ENCODE results near the gene PLA2G4D.
"Not testable (repeated sequence)": the region's sequence is repeated elsewhere in the genome, so short reads cannot be mapped to it uniquely, and the experiment has no call there.

PLA2G4D gene

GRCh38 chr15:42121682-42122081 is 27.3 kb upstream of the PLA2G4D start:
- no peak for DNase-seq (ENCODE audit: low spot score)

GRCh38 chr15:42121021-42121420 is 26.7 kb upstream of the PLA2G4D start:
- no peak for DNase-seq (ENCODE audit: low spot score)

GRCh38 chr15:42120285-42120684 is 25.9 kb upstream of the PLA2G4D start:
- no peak for DNase-seq (ENCODE audit: low spot score)

GRCh38 chr15:42119446-42119760 is 25.0 kb upstream of the PLA2G4D start:
- no peak for DNase-seq (ENCODE audit: low spot score)

DNA sequence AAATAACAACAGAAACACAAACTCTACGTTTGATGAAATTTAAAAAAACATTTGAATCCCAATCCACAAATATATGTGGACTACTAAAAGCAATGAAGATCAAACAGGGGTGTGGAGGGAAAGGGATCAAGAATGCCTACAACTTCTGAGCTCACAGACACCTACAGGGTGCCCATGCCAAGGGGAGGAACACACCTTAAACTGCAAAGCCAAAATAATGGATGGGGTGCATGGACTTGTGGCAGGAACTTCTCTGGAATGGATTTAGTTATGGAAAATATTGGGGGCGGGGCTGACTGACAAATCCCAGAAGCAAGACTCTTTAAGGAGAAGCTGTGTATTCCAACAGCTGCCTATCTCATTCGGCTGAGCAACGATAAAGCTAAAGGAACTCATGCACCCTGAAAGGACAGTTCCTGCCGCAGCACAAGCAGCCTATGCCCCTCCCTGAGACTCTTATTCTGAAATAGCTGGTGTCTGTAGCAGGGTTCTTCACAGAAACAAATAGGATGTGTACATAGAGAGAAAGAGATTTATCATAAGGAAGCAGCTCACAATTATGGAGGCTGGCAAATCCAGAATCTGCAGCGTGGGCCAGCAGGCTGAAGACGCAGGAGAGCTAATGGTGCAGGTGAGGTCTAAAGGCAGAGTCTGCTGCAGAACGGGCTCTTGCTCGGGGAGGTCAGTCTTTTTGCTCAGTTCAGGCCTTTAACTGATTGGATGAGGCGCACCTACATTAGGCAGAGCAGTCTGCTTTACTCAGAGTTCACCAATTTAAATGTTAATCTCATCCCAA is 24.5 kb upstream of the PLA2G4D start:
- no peak for DNase-seq (ENCODE audit: low spot score)

DNA sequence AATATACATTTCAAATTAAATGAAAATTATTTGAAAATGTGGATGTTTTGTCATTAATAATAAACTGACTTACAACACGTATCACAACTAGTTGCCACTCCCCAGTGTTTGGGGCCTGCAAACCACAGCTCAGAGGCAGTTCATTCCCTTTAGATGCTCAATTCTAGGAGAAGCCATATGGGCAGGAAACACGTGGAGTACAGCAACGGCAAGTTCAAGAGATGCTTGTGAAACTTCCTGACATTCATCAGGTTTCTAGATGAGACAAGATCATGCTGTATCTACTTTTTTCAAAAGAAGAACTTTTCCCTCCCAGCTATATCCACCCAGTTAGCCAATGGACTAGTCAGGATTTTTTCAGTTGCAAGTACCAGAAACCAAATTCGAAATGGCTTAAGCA is 17.6 kb upstream of the PLA2G4D start:
- DNase-seq (ENCODE audit: low spot score), result no peak

DNA sequence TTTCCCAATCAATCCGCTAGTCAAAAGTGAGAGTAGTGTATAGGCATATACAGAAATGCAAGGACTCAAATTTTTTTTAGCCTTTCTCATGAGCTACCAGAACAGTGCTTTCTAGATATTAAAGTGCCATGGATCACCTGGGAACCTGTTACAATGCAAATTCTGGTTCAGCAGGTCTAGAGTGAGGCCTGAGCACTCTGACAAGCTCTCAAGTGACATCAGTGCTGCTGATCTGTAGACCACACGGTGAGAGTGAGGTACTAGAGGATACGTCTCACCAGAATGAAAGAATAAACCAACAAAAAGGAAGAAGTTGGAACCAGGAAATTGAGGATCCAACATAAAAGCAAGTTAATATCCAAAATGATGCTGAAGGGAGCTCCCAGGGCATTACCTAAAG is 16.0 kb upstream of the PLA2G4D start:
- no peak for DNase-seq (ENCODE audit: low spot score)

GRCh38 chr15:42108806-42109205 is 14.4 kb upstream of the PLA2G4D start:
- no peak for DNase-seq (ENCODE audit: low spot score)

GRCh38 chr15:42108189-42108588 is 13.8 kb upstream of the PLA2G4D start:
- DNase-seq (ENCODE audit: low spot score), result no peak

GRCh38 chr15:42107473-42107872 is 13.1 kb upstream of the PLA2G4D start:
- peak; percentile 43 for DNase-seq (ENCODE audit: low spot score)

DNA sequence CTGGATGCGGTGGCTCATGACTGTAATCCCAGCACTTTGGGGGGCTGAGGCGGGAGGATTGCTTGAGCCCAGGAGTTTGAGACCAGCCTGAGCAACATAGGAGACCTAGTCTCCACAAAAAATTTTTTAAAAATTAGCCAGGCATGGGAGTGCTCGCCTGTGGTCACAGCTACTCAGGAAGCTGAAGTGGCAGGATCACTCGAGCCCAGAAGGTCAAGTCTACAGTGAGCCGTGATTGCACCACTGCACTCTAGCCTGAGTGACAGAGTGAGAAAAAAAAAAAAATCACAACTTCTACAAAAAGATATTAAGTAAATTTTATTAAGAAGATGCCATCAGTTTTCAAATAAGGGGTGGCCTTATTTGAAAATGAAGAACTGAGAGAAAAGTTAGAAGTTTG is 11.9 kb upstream of the PLA2G4D start:
- no peak for DNase-seq (ENCODE audit: low spot score)

- DNase-seq (ENCODE audit: low spot score), result no peak
Observed at GRCh38 chr15:42104095-42104891, 9.9 kb upstream of the PLA2G4D start.

DNA sequence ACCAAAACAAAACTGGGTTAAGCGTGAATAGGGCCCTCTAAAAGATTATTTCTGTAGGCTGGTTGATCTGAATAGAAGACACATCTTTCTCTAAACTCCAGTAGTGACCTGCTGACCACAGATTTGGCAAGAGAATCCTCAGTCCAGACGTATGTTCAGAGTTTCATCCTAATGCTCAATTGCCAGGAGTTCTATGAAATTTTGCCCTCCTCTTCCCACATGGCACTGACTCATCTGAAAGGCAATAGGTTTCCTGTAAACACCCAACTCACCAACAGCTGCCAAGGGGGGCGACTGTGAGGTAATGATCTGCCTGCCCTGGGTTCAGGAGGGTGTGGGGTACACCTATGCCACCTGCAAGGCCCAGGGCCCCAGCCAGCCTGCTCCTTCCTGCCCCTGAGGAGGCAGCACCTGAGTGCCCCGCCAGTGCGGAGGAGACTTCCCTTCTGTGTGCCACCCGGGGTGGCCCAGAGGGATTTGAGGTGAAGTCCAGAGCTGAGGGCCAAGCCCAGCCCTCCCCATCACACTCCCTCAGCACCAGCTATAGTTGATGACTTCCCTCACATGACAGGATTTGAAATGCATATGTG is 8.4 kb upstream of the PLA2G4D start:
- no peak for DNase-seq (ENCODE audit: low spot score)

DNA sequence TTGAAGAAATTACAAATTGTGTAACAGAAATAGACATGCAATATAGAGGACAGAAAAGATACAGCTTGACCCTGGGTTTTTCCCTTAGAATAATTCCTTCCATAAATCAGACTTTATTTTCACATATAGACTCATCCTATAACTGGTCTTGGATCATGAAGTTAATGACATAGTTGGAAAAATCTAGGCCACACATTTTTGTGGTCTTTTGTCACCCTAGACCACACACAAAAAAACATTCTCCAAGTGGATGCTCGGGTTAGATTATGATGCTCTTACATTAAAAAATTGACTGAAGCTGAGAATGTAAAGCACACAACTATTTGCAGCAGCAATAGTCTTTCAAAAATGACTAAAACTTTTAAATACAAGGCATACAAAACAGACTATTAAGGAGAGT is 7.5 kb upstream of the PLA2G4D start:
- DNase-seq (ENCODE audit: low spot score), result no peak

DNA sequence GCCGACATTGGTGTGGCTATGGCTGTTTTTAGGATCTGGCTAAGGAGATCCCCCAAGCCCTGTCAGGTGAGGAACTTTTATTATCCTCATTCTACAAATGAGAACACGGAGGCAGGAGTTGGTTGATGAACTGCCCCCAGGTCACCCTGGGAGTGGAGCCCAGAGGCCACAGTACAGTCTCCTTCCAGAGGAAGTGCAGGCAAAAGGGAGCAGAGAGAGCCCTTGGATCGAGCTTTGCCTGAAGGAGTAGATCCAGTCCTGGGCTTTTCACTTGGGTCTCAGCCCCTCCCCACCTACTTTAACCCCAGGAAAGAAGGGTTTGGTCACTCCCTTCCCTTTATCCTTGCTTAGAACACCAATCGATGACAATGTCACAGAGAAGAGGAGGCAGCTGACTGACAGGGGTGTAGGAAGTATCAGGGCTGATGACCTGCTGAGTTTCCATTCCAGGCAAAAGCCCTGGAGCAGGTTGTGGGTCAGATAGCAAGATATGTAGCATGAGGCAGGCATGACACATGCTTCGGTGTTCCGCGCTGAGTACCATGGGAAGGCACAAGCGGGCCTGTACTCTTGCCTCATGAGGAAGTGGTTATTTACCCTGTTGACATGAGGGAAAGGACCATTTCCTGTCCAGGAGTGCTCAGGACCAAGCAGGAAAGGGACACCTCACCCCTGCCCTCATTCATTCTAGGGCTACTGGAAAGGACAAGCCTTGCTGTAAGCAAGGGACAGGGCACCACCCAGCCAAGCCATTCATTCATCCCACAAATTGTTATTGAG is 5.8 kb upstream of the PLA2G4D start:
- DNase-seq (ENCODE audit: low spot score), result no peak

DNA sequence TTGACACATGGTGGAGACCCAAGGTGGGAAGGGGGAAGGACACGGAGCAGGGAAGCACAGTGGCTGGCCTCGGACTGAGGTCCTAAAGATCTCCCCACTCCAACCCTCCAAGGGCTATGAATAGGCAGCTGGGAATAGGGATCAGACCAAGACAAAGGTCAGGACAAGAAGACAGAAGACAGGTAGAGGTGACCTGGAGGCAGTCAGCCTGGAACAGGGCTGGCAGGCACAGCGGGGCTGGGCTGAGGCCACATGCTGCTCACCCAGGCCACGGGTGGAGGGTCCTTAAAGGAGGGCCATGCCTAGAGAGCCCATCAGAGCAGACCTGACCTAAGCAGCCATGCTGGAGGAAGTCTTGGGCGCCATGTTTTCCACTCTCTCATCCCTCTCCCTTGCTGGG is 2.7 kb upstream of the PLA2G4D start:
- DNase-seq (ENCODE audit: low spot score), result no peak

- DNase-seq (ENCODE audit: low spot score), result no peak
Observed at GRCh38 chr15:42093966-42094365, 396 bp downstream of the PLA2G4D start.

GRCh38 chr15:42092398-42093318 is 1.7 kb downstream of the PLA2G4D start:
- DNase-seq (ENCODE audit: low spot score), result peak; percentile 53

GRCh38 chr15:42091753-42092397 is 2.5 kb downstream of the PLA2G4D start:
- DNase-seq (ENCODE audit: low spot score), result not testable (repeated sequence)

GRCh38 chr15:42090781-42091180 is 3.6 kb downstream of the PLA2G4D start:
- no peak for DNase-seq (ENCODE audit: low spot score)

- DNase-seq (ENCODE audit: low spot score), result no peak
Observed at GRCh38 chr15:42090370-42090769, 4.0 kb downstream of the PLA2G4D start.
